Caki2 (cell line): ENCODE results near the gene CRISPLD2. TPM values are rescaled to one million over a fixed set of nuclear protein-coding genes. Genes with fewer than 3 reads are reported as not detected.
A peak's percentile ranks its signal among the peaks of the same experiment; 100 is the strongest.

ENCODE experiments used
- DNase-seq: peaks from one replicate; pipeline ENCODE4 v3.0.0-alpha.2; 2015; ENCODE audit warnings: low read depth
- in situ Hi-C: cut with HindIII; loops from 2 replicates; pipeline ENCODE4 v1.10.0; 2016; ENCODE audit warnings: low sequenced_read_pairs, low pct_unique_long_range_greater_than_20kb, mixed read lengths
- total RNA-seq: library from RNA; depleted of rRNA; stranded (reverse); fragments of >200 nt; shearing (Covaris generic); gene quantifications from 2 replicates; pipeline ENCODE4 v1.2.3, GENCODE V29; 2014; ENCODE audit warnings: low replicate concordance; rRNA removed

CRISPLD2 gene
- total RNA-seq, 1 experiment from 2014 or later, result 5.1 TPM

DNA sequence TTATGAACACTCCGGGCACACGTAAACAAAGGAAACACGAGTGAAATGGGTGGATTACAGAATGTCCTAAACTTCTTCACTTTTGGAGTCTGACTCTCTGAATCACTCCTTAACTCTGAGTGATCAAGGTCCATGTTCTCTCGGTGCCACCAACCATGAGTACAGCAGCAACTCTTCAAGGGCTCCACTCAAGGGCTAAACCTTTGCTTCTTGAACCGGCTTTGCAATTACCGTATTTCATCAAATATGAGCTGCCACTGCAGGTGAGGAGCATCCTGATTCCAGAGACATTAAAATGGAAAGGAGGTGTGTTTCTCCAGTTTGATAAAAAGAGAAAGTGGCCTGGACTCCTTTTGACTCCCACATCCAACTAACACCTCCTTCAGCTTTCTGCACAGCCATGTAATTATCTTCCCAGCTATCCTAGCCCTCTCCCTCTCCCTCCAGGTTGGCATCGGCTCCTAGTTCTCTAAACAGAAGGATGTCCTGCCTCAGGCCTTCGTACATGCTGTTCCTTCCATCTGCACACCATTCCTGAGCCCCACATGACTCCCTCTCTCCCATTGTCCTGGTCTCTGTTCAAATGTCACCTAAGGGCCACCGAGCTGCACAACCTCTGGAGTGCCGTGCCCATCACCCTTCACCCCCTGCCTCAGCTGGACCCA is 130.1 kb downstream of the CRISPLD2 start:
- in situ Hi-C loops, result no loop called here
- no peak for DNase-seq

GRCh38 chr16:84950906-84951305 is 131.1 kb downstream of the CRISPLD2 start:
- in situ Hi-C loops, result no loop called here

DNA sequence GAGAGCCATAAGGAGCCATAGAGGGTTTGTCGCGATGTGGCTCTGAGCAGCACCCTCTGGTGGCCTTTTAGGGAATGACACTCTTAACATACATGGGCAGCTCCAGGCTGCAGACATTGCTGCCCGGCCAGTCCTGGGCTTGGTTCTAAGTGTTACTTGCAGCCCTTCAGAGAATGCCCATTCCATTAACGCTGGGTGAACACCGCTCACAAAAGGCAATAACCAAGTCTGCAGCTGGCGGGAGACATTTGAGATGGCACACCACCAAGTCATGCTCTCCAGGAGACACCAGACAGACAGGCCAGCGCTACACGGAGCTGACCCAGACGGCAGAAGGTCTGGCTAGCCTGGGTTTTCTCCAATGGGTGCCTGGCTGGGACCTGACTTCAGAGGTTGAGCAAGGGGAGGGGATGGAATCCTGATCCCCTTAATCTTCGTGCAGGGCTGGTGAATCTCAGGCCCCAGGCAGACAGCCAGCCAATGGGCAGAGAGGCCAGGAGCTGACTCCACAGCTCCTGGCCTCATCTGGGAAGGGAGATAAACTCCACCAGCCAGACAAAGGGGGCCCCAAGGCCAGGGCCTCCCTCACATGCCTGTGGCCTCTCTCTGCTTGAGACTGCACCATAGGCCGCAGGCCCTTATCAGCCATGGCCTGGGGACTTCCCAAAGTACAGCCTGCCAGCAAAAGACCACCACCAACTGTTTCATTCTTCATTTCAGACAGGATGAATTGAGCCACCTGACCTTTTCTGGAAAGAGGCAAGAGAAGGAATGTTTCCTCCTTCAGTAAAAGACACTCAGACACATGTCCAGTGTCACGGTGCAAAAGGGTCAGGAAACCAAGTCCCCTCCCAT is 132.8 kb downstream of the CRISPLD2 start:
- in situ Hi-C loops, result no loop called here
- peak; percentile 62 for DNase-seq

More at GRCh38 chr16:84950906-84951305, 131.1 kb downstream of the CRISPLD2 start:
- no peak for DNase-seq

GRCh38 chr16:84953190-84953746 is 133.5 kb downstream of the CRISPLD2 start:
- DNase-seq, result no peak
- in situ Hi-C loops, result no loop called here

GRCh38 chr16:84955427-84955826 is 135.6 kb downstream of the CRISPLD2 start:
- DNase-seq, result no peak
- in situ Hi-C loops, result no loop called here

DNA sequence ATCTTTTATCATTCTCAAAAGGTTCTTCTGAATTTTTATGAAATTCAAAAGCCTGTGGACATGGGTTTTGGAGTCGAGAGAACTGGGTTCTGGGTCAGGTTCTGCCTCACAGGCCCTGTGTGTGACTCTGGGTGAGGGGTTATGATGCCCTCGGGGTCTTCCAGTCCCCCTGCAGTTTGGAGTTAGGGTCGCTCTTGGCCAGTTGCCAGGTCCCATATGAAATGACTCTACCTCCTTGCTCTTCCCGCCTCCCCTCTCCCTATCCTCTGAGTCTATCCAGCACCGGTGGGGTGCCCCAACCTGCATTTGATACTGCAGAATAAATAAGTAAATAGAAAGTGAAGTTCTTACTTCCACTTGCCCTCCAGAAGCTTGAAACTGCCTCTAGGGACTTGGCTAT is 137.4 kb downstream of the CRISPLD2 start:
- DNase-seq, result no peak
- in situ Hi-C loops, result no loop called here

DNA sequence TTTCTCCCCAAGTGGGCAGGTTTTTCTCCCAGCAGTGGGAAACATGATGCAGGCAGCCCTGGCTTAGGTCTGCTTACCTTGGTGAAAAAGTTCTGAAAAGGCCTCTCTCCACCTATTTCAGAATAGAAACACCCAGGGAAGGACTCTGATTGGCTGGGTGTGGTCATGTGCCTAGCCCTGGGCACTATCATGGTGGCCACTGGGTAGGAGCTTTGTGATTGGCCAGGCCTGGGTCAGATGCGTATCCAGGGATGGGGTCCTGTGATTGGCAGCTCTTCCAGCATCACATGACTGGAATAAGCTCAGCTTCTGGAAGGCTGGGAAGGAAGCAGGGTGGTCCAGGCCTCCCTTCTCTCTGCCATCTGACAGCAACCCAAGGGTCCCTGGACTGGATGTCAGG is 138.0 kb downstream of the CRISPLD2 start:
- no peak for DNase-seq
- in situ Hi-C loops, result no loop called here

Other genes with a start within 250 kb of the CRISPLD2 start
- gene COTL1, start 201.9 kb upstream of the CRISPLD2 start, total RNA-seq, result 294 and 317 TPM in 2 replicates
- 48.2 and 56.6 TPM in 2 replicates for gene KLHL36, start 171.5 kb upstream of the CRISPLD2 start, total RNA-seq
- gene USP10, start 120.0 kb upstream of the CRISPLD2 start, total RNA-seq, result 45.3 and 57.0 TPM in 2 replicates
- 90.1 and 107 TPM in 2 replicates for gene ZDHHC7, start 191.6 kb downstream of the CRISPLD2 start, total RNA-seq
- 1.0 and 1.7 TPM in 2 replicates for gene KIAA0513, start 207.8 kb downstream of the CRISPLD2 start, total RNA-seq